B cell (primary cell): ENCODE measurements around the gene ADGRD1. TPM values are rescaled to one million over a fixed set of nuclear protein-coding genes. Genes with fewer than 3 reads are reported as not detected.

ENCODE experiments used
- ATAC-seq: fragments of 200-7000 bp; cut with Tn5 transposase; one replicate; pipeline ENCODE4 v1.10.0; 2021; ENCODE audit warnings: low read depth, mild to moderate bottlenecking, moderate number of reproducible peaks, moderate library complexity
- CTCF ChIA-PET: fragments of 350-600 bp; sonication (Branson Sonifier 250); formaldehyde crosslinking; loops from one replicate; lab custom pipeline; 2021; ENCODE audit warnings: antibody characterized with exemption, inconsistent platforms; lab: Charles Lee
- POLR2A ChIA-PET: fragments of 350-600 bp; sonication (Branson Sonifier 250); formaldehyde crosslinking; loops from one replicate; lab custom pipeline; 2021; ENCODE audit warnings: antibody characterized with exemption; lab: Charles Lee
- DNase-seq: peaks from one replicate; pipeline ENCODE4 v3.0.0; 2013
- H2AFZ ChIP-seq: 2 replicates; pipeline ENCODE4 v1.6.1; 2012; ENCODE audit warnings: mild to moderate bottlenecking, low read depth, low read length; ENCODE audit not compliant: insufficient read depth, poor library complexity, severe bottlenecking
- H3K27ac ChIP-seq, 2 donors: 1 replicate in 1 of 2; 2 replicates in 1 of 2; pipeline ENCODE4 v1.5.1; 2012 to 2013; ENCODE audit warnings: low read length in 2 of 2, mild to moderate bottlenecking in 2 of 2, moderate library complexity in 1 of 2
- H3K27me3 ChIP-seq, 4 experiments: fragments of 200-600 bp in 1 of 4; sonication (generic) in 1 of 4; replicated peaks in 1 of 4; 1 replicate in 2 of 4; 2 replicates in 2 of 4; pipeline versions ENCODE4 v1.6.1 to v1.7.0; 2013 to 2016; ENCODE audit warnings: low read length in 3 of 4, mild to moderate bottlenecking in 2 of 4, mixed read lengths in 1 of 4, moderate library complexity in 1 of 4; ENCODE audit not compliant: insufficient read depth in 4 of 4, control insufficient read depth in 3 of 4; ENCODE audit errors: control extremely low read depth in 1 of 4
- H3K36me3 ChIP-seq, 2 experiments: replicated peaks in 1 of 2; 1 replicate in 1 of 2; 2 replicates in 1 of 2; pipeline versions ENCODE4 v1.6.1 to v1.7.1; 2013; ENCODE audit warnings: low read length in 1 of 2; ENCODE audit not compliant: insufficient read depth in 2 of 2, control insufficient read depth in 1 of 2; ENCODE audit errors: control extremely low read depth in 1 of 2, extremely low read depth in 1 of 2
- H3K4me1 ChIP-seq, 2 donors: fragments of 200-600 bp in 1 of 2; sonication (generic) in 1 of 2; 1 replicate in 1 of 2; 2 replicates in 1 of 2; pipeline versions ENCODE4 v1.5.1 to v1.6.1; 2013 to 2017; ENCODE audit warnings: low read length in 2 of 2; ENCODE audit not compliant: control insufficient read depth in 2 of 2, insufficient read depth in 2 of 2
- H3K4me2 ChIP-seq: replicated peaks from 2 replicates; pipeline ENCODE3; 2012; ENCODE audit warnings: mild to moderate bottlenecking, low read depth, low read length; ENCODE audit not compliant: poor library complexity, severe bottlenecking
- H3K4me3 ChIP-seq, 5 experiments: fragments of 200-600 bp in 1 of 5; sonication (generic) in 1 of 5; 1 replicate in 3 of 5; 2 replicates in 2 of 5; pipeline versions ENCODE4 v1.5.1 to v1.7.0; 2011 to 2016; ENCODE audit warnings: low read length in 4 of 5, mild to moderate bottlenecking in 4 of 5, low read depth in 2 of 5, control low read depth in 1 of 5, moderate library complexity in 1 of 5; ENCODE audit not compliant: insufficient read depth in 1 of 5; ENCODE audit errors: control extremely low read depth in 1 of 5, extremely low read depth in 1 of 5
- H3K79me2 ChIP-seq: fragments of 200-600 bp; sonication (generic); one replicate; pipeline ENCODE4 v1.6.0; 2016; ENCODE audit warnings: low read length; ENCODE audit not compliant: control insufficient read depth, insufficient read depth
- H3K9ac ChIP-seq: fragments of 200-600 bp; sonication (generic); 2 replicates; pipeline ENCODE4 v1.6.1; 2017; ENCODE audit warnings: mild to moderate bottlenecking, low read length, moderate library complexity
- H3K9me3 ChIP-seq, 3 donors: one replicate each; pipeline versions ENCODE4 v1.6.1 to v1.7.1; 2013; ENCODE audit warnings: low read length in 2 of 3; ENCODE audit not compliant: control insufficient read depth in 2 of 3, insufficient read depth in 1 of 3; ENCODE audit errors: control extremely low read depth in 1 of 3
- H4K20me1 ChIP-seq: 2 replicates; pipeline ENCODE4 v1.6.0; 2012; ENCODE audit warnings: mild to moderate bottlenecking, low read length; ENCODE audit not compliant: insufficient read depth, control insufficient read depth, poor library complexity, severe bottlenecking
- H3K27ac Mint-ChIP-seq: one replicate; pipeline ENCODE4 v1.8.0; 2021; ENCODE audit warnings: mixed read lengths
- H3K27me3 Mint-ChIP-seq: one replicate; pipeline ENCODE4 v1.8.0; 2021; ENCODE audit warnings: mixed read lengths
- H3K4me1 Mint-ChIP-seq: one replicate; pipeline ENCODE4 v1.8.0; 2021; ENCODE audit warnings: mixed read lengths
- H3K4me3 Mint-ChIP-seq: one replicate; pipeline ENCODE4 v1.8.0; 2021; ENCODE audit warnings: mixed read lengths
- H3K9me3 Mint-ChIP-seq: one replicate; pipeline ENCODE4 v1.8.0; 2022; ENCODE audit warnings: mixed read lengths; ENCODE audit not compliant: insufficient read depth
- EZH2 ChIP-seq: IDR thresholded peaks from 2 replicates; pipeline ENCODE4 v1.6.1; 2012; ENCODE audit warnings: borderline replicate concordance, low read depth, mild to moderate bottlenecking, moderate library complexity, low read length; ENCODE audit not compliant: insufficient read depth, poor library complexity, severe bottlenecking
- WGBS: methylation state at CpG from one replicate; pipeline ENCODE4 v1.1.5; 2013; ENCODE audit warnings: missing lambda C conversion rate; ENCODE audit not compliant: insufficient coverage; 5-methylcytosine and 5-hydroxymethylcytosine counted together
- intact Hi-C: fragments of 100-400 bp; cut with micrococcal nuclease; formaldehyde crosslinking; loops from one replicate; pipeline ENCODE4 v1.10.0; 2022
- polyA plus RNA-seq: library from polyadenylated mRNA; depleted of rRNA; stranded (reverse); fragments of >200 nt; gene quantifications from 2 replicates; pipeline ENCODE4 v1.2.3, GENCODE V29; 2012
- total RNA-seq, 2 donors: library from RNA; stranded (reverse); fragments of 120-200 nt in 1 of 2; gene quantifications; 1 replicate in 1 of 2; 2 replicates in 1 of 2; pipeline versions ENCODE4 v1.2.3 to v1.2.4, GENCODE V29; 2013 to 2022
- TF ChIP-seq, protein P1 (sequence below): fragments of 200-600 bp; IDR thresholded peaks from one replicate; pipeline ENCODE4 v1.8.0; 2022; ENCODE audit warnings: antibody characterized with exemption, mild to moderate bottlenecking

ADGRD1 gene
- total and polyA plus RNA-seq, 2 donors (not counting 1 experiment from before 2014, with no cell fraction given): 1.1 to 2.2 TPM

DNA sequence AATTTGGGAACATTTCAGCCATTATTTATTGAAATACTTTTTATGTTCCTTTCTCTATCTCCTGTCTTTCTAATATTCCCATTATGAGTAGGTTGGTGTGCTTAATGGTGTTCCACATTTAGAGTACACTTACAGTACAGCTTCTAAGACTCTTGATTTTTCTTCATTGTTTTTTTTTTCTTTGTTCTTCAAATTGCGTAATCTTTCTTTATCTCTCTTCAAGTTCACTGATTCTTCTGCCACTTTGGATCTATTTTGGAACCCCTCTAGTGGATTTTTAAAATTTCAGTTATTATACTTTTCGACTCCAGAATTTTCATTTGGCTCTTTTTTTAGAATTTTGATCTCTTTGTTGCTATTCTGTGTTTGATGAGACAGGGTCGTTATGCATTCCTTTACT is 157.7 kb downstream of the ADGRD1 start:
- Histone ChIP-seq H3K9me3 (peaks cover 0 to 10% (median 0%) of the 10 kb centered on the region in 3 donors), H3K27ac (no peak overlapping the region), H3K4me2 (no peak overlapping the region), H3K4me3 (no peak overlapping the region), H3K79me2 (no peaks in the 10 kb centered on the region), H3K9ac (no peak overlapping the region), H3K4me1 (no peaks in the 10 kb centered on the region), H2AFZ (no peak overlapping the region), H3K36me3 (no peaks in the 10 kb centered on the region), H4K20me1 (no peaks in the 10 kb centered on the region), H3K27me3 (peaks cover 0 to 5% (median 0%) of the 10 kb centered on the region in 4 experiments)
- Mint-ChIP-seq H3K9me3 (no peaks in the 10 kb centered on the region), H3K27ac (no peak overlapping the region), H3K4me3 (no peak overlapping the region), H3K4me1 (no peaks in the 10 kb centered on the region), H3K27me3 (peaks cover 15% of the 10 kb centered on the region)
- intact Hi-C loops: no loop called here
- POLR2A ChIA-PET: no interaction called here
- no peak for TF ChIP-seq EZH2
- TF ChIP-seq, protein P1, sequence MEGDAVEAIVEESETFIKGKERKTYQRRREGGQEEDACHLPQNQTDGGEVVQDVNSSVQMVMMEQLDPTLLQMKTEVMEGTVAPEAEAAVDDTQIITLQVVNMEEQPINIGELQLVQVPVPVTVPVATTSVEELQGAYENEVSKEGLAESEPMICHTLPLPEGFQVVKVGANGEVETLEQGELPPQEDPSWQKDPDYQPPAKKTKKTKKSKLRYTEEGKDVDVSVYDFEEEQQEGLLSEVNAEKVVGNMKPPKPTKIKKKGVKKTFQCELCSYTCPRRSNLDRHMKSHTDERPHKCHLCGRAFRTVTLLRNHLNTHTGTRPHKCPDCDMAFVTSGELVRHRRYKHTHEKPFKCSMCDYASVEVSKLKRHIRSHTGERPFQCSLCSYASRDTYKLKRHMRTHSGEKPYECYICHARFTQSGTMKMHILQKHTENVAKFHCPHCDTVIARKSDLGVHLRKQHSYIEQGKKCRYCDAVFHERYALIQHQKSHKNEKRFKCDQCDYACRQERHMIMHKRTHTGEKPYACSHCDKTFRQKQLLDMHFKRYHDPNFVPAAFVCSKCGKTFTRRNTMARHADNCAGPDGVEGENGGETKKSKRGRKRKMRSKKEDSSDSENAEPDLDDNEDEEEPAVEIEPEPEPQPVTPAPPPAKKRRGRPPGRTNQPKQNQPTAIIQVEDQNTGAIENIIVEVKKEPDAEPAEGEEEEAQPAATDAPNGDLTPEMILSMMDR: no peak
- ATAC-seq (no peak), DNase-seq (no peak)
- WGBS: no CpG with 5 or more reads among the region's 3 CpGs
- CTCF ChIA-PET: no interaction called here

DNA sequence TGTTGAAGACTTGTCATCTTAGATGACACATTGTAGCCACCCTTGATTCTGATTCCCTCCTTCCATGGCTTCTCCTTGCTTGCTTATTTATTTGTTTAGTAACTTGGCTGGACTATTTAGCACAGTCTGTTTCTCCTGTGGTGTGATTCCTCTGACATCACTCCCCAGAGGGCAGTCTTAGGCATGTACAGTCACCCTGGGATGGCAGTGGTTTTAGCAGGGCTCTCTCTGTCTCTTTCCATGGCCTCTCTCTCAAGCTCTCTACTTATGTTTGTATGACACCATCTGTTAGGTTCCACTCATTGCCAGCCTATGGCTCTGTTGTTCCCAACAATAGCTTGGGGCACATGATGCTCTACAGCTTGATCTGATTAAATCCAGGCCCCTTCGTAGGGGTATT is 158.3 kb downstream of the ADGRD1 start:
- H3K4me1 Mint-ChIP-seq: no peaks in the 10 kb centered on the region
- Histone ChIP-seq H3K9ac (no peak overlapping the region), H3K4me1 (no peaks in the 10 kb centered on the region), H3K27ac (no peak overlapping the region), H3K4me3 (no peak overlapping the region), H3K79me2 (no peaks in the 10 kb centered on the region), H3K4me2 (no peak overlapping the region), H2AFZ (no peak overlapping the region), H3K27me3 (peaks cover 0 to 5% (median 0%) of the 10 kb centered on the region in 4 experiments), H3K9me3 (peaks cover 0 to 10% (median 0%) of the 10 kb centered on the region in 3 donors), H4K20me1 (no peaks in the 10 kb centered on the region), H3K36me3 (no peaks in the 10 kb centered on the region)
- DNase-seq (no peak), ATAC-seq (no peak)
- POLR2A ChIA-PET: no interaction called here
- TF ChIP-seq, protein P1: no peak
- intact Hi-C loops: no loop called here
- CTCF ChIA-PET: interaction anchor here (0.8 to 1.7 kb wide), 2 partner anchors 8 to 20 kb away, joined by 3 to 10 read pairs; no protein-coding TSS in a partner anchor
- H3K27ac Mint-ChIP-seq: no peak overlapping the region
- no peaks in the 10 kb centered on the region for H3K9me3 Mint-ChIP-seq
- peaks cover 15% of the 10 kb centered on the region for H3K27me3 Mint-ChIP-seq
- H3K4me3 Mint-ChIP-seq: no peak overlapping the region
- 83% methylated on average over 1 of the region's 1 CpG for WGBS
